Central memory CD4-positive, alpha-beta T cell (primary cell): ENCODE results near the gene LTK.
A peak's percentile ranks its signal among the peaks of the same experiment; 100 is the strongest.

ENCODE experiments used
- DNase-seq: peaks from one replicate; pipeline ENCODE4 v3.0.0; 2022

Gene LTK

DNA sequence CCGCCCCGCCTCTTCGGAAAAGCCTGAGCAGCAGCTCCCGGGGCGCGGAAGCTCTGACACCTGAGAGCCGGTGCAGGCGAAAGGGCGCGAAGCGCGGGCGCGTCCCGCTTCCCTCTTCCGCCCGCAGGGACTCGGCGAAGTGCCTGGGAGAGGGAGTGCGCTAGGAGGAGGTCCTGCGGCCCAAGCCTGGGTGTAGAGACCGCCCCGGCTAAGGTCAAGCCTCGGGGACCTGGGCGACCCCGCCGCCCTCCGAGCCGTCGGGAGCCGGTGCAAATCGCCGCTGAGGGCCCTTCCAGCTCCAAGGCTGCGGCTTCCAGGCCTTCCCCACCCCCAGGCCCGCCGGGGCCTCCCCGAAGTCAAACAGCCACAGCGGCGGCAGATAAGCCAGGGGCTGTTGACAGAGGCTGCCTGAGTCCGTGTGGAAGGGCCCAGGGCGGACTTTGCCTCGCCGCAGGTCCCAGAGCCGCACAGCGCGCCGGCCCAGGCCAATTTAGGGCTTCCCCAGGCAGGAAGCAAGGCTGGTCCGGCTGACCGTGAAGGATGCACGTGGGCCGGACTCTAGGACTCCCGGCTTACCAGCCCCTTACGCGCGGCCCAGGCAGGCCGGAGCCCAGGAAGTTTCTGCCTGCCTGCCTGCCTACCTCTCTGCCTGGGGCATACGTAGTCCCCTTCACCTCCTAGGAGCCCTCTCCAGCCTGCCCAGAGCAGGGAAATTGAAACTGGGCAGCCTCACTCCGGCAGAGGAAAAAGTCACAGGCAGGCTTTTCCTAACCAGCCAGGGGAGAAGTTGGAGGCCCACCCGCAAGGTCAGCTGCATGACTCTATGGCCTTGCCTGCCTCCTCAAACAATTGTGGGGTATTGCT is 17.7 kb downstream of the LTK start:
- no peak for DNase-seq

- DNase-seq: no peak
Measured at GRCh38 chr15:41494922-41495735, 18.5 kb downstream of the LTK start.

- no peak for DNase-seq
Measured at GRCh38 chr15:41494190-41494921, 19.3 kb downstream of the LTK start.

DNA sequence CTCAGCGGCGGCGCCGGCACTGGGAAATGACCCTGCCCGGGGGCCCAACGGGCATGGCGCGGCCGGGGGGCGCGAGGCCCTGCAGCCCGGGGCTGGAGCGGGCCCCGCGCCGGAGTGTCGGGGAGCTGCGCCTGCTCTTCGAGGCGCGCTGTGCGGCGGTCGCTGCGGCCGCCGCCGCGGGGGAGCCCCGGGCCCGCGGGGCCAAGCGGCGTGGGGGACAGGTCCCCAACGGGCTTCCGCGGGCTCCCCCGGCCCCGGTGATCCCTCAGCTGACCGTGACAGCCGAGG is 19.8 kb downstream of the LTK start:
- no peak for DNase-seq

- DNase-seq: peak; percentile 62
Measured at GRCh38 chr15:41493205-41493901, 20.3 kb downstream of the LTK start, which contains the start of gene ITPKA. ITPKA (plus strand) TSS chr15:41493874; CDS start chr15:41493928, 54 bp downstream.

GRCh38 chr15:41492597-41493204 is 20.9 kb downstream of the LTK start:
- DNase-seq: no peak

DNA sequence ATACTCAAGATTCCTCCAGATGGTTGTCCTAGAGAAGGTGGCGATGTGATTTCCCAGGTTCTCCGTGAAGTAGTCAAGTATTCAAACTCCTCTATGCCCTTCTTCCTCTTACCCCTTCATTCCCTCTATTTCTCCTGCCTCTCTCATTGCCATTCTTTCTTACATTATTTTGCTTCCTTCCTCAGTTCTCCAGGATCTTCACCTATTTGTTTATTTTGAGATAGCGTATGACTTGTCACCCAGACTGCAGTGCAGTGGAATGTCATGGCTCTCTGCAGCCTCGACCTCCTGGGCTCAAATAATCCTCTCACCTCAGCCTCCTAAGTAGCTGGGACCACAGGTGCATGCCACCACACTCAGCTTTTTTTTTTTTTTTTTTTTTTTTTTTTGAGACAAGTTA is 21.7 kb downstream of the LTK start:
- no peak for DNase-seq

DNA sequence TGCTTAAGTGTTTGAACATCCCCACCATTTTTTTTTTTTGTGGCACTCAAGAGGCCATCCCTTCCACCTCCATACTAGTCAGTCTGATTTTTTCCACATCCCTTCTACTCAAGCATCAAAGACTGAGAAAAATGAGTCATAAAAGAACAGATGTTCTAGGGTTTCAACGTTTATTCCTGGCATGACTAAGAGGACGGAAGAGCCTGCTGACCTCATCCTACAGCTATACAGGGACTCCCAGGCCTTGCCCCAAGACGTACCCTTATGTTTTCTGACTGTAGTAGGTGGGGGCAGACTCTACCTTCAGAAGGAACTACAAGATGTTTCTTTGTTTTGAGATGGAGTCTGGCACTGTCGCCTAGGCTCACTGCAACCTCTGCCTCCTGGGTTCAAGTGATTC is 23.3 kb downstream of the LTK start:
- DNase-seq: no peak

- DNase-seq: no peak
Measured at GRCh38 chr15:41489641-41490040, 24.0 kb downstream of the LTK start.

GRCh38 chr15:41487802-41488201 is 25.8 kb downstream of the LTK start:
- DNase-seq: no peak

- DNase-seq: no peak
Measured at GRCh38 chr15:41487381-41487780, 26.2 kb downstream of the LTK start.

- no peak for DNase-seq
Measured at GRCh38 chr15:41486286-41486685, 27.3 kb downstream of the LTK start.

DNA sequence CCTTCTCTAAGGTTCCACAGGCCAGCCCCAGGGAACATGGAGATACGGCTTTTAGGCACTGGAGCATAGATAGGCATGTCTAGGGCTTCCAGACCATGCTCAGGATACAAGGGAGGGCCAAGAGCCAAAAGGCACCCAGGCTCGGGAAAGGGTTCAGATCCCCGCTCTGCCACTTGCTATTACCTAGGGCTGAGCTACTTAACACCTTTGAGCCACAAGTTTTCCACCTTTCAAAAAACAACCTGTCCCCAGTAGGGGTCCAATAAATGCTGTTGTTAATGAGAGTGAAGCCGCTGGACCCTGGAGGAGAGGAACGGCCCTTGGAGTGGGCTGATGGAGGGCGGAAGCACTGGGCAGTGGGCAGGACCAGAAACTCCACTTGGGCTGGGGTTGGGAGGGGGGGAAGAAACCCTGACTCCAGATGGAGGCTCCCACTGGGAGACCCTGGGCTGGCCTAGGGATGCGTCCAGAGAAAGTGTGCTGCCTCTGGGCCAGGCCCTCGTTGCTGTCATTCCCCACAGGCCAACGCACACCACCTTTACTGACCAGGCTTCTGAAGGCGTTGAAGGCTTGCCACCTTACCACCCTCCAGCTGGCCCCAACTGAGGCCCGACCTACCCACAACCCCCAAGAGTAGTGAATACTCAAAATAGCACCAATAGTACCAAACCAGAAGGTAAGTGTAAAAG is 28.5 kb downstream of the LTK start:
- DNase-seq: no peak

GRCh38 chr15:41483519-41483918 is 30.1 kb downstream of the LTK start:
- peak; percentile 23 for DNase-seq

DNA sequence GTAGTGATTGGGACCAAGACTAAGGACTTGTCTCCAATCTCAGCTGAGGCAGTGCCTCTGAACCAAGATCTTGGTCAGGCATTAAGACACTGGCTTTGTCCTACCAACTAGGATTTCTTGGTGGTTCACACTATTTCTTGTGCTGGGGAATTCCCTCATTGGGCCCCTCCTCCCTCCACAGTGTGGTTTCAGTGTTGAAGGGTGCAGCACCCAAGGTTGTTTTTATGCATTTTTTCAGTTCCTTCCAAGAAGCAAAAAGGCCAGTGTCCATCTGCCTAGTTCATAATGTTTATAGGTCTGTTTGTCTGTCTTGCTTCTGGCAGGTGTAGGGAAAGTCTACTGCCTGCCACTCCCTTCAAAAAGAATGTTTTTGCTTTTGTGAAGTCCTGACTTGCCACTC is 30.5 kb downstream of the LTK start:
- peak; percentile 33 for DNase-seq

DNA sequence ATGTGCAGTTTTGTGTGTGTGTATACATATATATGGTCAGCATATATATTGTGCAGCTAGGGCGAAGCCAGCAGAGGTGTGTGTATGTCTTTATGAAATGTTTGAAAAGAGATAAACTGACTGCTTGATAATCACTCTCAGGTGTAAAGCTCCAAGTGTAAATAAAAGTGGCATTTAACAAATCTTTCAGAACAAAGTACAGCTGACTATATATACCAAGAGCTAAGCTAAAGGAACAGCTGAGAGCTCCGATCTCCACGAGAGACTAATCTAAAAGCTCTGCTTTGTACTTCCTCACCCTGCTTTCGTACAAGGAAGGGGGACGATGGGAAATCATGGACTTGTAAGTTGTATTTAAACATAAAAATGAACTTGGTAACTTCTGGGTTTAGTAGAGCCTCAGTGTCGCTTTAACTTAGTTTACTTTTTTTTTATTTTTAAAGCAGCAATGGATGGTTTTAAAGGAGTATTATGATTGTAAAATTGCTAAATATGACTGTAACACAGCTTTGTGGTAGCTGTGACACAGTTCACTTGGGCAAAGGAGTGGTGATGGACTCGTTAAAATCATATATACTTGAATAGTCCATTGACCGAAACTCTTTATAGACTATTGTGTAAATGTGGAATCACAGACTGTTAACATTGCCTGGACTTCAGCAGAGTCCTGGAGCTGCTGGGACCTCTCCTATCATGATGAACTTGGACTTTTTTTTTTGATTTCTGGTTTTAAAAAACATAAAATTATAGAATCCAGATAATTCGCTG is 31.3 kb downstream of the LTK start:
- DNase-seq: no peak

GRCh38 chr15:41480396-41481140 is 33.1 kb downstream of the LTK start:
- DNase-seq: no peak

DNA sequence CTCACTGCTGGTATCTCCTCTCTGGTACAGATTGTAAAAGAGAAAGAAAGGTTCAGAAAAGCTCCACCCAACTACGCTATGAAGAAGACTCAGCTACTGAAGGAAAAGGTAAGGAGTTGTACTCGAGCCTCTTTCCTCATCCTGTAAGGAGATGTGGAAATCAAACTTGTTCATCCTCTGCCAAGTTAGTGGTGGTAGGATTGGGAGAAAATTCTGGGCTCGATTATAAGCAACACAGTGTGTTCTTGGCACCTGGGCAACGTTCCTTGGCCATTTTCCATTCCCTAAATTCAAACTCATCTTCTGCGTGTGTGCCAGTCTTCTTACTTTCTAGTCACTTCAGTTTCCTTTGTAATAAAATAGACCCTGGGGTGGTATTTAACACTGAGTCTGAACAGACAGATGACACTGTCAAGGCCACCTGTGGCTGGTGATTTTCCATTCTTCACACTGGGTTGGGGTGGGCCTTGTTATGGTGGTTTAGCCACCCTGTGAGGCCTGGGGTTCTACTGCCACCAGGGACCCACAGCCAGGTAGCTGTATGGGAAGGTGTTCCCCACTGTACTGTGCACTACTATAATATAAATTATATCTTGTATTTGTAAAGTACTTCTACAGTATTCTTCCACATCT is 37.1 kb downstream of the LTK start:
- no peak for DNase-seq

DNA sequence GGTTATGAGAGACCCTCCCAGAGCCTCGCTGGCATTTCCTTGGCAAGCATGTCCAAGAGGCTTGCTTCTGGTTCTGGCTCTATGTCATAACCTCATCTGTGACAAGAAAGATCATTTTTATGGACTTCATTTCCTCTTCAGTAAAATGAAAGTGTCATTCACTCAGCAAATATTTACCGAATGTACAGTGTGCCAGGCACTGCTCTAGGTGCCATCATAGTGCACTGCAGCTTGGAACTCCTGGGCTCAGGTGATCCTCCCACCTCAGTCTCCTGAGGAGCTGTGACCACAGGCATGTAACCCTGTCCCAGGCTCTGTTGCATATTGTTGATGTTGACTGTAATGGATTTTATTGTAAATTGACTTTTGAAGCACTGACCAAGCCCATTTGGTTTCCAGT is 38.7 kb downstream of the LTK start:
- DNase-seq: no peak

- DNase-seq: no peak
Measured at GRCh38 chr15:41474436-41474835, 39.2 kb downstream of the LTK start.
